Right lung (tissue), 5 donors: Measurements from ENCODE around the gene PEX5L. TPM values are rescaled to one million over a fixed set of nuclear protein-coding genes. Genes with fewer than 3 reads are reported as not detected.

Experiments used
- DNase-seq, 2 donors: peaks; one replicate each; pipeline ENCODE4 v3.0.0-alpha.2; 2013
- polyA plus RNA-seq, 5 donors: library from polyadenylated mRNA; unstranded; fragments of 120-200 nt; gene quantifications; one replicate each; pipeline versions ENCODE4 v1.2.1 to v1.2.3, GENCODE V29; 2013; ENCODE audit warnings: inconsistent platforms in 1 of 5, low replicate concordance in 1 of 5; ENCODE audit not compliant: insufficient read length in 5 of 5, insufficient read depth in 1 of 5

The PEX5L gene
- polyA plus RNA-seq, 5 donors = 0.27 to 0.54 (median 0.43) TPM

DNA sequence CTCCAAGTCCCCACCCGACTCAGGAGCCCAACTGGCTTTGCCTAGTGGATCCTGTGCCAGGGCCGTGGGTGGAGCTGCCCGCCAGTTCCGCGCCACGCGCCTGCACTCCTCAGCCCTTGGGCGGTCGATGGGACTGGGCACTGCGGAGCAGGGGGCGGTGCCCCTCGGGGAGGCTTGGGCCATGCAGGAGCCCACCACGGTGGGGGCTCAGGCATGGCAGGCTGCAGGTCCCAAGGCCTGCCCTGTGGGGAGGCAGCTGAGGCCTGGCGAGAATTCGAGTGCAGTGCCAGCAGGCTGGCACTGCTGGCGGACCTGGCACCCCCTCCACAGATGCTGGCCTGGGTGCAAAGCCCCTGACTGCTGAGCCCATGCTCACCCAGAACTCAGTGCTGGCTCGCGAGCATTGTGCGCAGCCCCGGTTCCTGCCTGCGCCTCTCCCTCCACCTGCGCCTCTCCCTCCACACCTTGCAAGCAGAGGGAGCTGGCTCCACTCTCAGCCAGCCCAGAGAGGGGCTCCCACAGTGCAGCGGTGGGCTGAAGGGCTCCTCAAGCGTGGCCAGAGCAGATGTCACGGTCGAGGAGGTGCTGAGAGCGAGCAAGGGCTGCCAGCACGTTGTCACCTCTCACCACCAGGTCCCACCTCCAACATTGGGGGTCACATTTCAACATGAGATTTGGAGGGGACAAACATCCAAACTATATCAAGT is 261.2 kb downstream of the PEX5L start:
- no peak for DNase-seq

DNA sequence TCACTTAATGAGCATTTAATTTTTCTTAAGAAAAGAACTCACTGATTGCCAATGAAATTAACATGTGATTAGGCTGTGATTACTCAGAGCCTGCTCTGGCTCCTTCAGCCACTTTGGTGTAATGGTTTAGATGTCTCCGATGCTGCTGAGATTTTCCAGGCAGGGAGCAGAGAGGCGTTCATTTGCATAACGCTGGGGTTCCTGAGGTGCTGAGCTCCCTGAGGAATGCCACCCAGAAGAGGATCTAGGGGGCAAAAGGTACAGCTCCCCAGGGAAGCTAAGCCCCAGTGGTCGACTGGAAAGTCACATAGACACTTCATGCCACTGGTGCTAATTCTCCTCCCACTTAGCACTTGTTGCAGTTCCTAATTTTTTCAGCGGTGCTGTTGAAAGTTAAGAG is 264.4 kb downstream of the PEX5L start:
- no peak for DNase-seq

DNA sequence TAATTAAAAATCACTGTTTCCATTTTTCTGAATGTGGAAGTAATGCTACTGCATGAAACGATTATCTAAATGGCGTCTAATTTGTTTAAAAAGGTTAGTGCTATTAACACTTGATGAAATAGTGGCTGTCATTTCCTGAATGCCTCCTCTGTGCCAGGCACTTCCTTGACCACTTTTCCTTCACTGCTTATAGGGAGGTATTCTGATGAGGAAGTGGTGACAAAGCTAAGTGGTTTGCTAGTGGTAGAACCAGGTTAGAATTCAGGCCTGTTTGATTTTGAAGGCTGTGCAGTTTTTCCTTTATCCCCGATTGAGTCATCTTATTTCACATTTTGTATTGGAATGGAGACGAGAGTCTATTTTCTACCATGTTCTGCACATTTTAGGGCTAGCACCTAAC is 264.9 kb downstream of the PEX5L start:
- no peak for DNase-seq

DNA sequence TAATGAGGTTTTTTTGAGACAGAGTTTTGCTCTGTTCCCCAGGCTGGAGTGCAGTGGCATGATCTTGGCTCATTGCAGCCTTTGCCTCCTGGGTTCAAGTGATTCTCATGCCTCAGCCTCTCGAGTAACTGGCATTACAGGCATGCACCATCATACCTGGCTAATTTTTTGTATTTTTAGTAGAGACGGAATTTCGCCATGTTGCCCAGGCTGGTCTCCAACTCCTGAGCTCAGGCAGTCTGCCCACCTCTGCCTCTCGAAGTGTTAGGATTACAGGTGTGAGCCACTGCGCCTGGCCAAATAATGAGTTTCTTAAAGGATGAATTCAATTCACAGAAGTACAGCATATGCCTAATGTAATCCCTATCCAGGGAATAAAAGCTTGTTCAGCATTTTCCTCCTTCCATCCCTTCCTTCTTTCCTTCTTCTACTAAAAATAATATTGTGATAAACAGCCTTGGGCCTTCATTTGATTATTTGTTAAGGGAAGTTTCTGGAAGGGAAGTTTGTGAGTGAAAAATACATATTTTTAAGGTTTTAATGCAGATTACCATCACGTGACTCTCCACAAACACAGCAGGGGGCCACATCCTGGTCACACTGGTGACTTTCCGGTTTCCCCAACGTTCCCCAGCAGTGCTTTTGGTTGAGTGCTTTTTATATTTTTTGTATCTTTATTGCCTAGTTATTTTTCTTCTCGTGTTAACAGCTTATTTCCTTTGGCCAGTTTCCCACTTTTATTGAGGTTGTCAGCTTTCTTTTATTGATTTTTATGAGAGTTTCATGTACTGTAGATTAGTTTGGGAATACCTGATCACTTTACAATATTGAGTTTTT is 267.1 kb downstream of the PEX5L start:
- DNase-seq = no peak

DNA sequence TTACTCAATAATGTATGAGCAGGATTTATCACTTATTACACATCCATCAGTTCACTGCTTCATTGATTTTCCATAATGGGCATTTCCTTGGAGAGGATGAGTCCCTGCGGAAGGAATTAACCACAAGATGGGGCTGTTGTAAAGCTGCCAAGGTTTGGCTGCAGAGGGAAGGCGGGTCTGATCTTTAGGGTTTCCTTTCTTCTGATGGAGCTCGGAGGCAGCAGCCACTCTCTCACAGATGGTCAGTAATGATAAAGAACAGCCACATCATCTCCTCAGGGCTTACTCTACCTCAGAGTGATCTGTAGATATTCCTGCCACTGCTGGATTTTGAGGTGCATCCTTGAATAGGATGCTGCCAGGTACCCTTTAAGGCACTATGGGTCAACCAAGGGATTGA is 268.7 kb downstream of the PEX5L start:
- DNase-seq = no peak

DNA sequence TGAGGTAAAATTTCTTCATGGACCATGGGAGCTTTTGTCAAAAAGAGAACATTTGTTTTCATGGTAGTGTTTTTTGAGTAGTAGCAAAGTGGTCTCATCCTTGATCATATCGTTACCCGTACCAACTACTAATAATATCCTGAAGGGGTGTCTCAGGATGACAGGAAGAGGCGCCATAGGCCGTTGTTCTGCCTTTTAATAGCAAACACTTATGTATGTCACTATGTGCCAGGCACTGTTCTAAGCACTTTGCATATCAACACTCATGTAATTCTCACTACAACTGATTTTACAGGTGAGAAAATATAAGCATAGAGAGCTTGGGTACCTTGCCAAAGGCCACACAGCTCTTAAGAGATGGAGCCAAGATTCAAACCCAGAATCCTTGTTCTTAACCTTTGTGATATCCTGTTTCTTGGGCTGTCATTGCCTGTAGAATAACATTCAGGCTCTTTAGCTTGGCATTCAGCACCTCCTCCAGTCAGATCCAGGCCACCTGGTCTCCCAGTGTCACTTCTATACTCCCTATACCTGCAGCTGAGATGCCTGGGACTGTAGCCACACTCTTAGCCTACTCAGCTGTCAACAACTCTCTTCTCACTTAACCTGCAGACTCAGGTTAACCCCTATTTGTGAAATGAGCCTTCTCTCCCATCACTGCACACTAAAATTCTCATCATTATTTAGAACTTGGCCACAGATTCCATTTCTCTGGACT is 270.2 kb downstream of the PEX5L start:
- DNase-seq = no peak

DNA sequence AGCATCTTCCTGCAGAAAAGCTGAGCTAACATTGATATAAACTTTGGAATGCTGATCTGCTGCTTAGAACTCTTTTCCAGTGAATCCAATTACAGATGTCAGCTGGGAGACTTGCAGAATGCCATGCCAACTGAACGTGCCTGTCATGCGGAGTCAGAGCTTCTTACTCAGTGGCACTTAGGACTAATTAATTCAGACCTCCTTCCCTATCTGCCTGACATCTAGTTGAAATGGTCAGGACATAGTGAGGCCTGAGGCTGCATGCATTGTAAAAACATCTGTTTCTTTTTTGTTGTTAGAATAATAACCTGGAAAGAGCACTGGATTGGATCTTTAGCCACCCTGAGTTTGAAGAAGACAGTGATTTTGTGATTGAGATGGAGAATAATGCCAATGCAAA is 271.3 kb downstream of the PEX5L start:
- DNase-seq = no peak

DNA sequence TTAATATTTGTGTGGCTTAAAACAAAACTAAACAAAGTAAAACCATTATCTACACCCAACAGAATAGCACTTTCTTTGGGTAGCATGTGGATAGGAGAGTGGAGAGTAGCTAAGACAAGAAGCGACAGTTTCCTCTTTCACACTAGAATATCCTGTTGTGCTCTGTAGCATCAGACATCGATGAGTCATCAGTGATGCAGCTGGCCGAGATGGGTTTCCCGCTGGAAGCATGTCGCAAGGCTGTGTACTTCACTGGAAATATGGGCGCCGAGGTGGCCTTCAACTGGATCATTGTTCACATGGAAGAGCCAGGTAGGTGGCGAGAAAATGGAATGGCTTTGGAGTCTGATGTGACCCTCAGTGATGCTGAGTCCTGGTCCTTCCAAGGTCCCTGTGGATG is 275.8 kb downstream of the PEX5L start:
- no peak for DNase-seq

DNA sequence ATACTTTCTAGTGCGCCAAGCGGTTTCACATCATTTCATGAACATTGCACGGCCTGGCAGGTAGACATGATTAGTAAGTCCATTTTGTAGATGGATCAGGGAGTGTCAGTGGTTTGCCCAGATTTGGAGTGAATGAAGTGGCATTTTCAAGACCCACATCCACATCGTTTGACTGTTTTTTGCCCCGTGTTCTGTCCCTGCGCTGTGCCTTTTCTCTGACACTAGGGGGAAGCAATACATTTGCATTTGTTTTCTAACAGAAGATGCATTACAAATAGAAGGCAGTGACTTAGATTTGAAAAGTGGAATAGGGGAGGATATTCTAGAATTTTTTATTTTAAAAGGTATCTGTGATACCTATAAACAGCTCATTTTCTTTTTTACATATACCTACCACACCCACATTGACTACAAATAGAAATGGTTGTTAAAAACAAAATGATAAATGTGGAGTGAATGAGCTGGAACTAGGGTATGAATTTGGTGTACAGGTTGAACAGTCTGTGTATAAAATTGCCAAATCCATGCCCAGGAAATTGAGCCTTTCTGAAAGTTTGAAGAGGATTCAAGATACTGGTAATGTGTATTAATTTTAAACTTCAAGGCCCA is 285.9 kb downstream of the PEX5L start:
- no peak for DNase-seq

DNA sequence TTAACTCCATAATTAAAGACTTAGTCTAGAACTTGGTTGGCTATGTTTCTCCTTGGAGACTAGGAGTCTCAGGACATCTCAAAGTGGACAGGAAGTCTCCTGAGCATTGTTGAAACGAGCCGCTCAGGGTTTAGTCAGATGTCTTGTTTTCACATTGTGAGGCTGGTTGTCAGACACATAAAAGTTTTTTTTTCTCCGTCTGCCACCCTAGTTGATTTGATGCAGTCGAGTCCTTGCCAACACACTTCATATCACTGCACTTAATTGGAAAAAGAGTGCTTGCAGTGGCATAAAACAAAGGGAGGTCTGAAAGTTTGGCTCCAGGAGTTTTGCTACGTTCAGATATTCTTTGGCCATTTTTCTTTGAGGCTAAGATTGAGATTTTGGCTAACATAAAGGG is 291.0 kb downstream of the PEX5L start:
- DNase-seq = no peak

DNA sequence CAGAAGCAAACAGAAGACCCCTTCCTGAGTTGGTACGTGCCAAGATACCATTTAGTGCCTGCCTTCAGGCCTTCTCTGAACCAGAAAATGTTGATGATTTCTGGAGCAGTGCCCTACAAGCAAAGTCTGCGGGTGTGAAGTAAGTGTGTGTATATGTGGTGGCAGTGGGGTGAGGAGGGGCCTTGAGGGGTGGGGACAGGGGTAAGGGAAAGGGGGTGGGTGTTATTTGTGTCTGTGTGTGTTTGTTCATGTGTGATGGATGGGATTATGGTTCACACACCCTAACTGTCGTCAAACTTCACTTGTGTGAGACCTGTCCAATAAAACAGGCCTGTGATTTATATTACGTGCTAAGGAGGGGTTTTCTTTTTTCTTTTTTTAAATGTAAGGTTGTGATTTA is 291.7 kb downstream of the PEX5L start:
- no peak for DNase-seq
